GM23338 (cell line): ENCODE results near the gene KIAA1671. TPM values are rescaled to one million over a fixed set of nuclear protein-coding genes. Genes with fewer than 3 reads are reported as not detected.

ENCODE experiments used
- ATAC-seq: fragments of 200-7000 bp; cut with Tn5 transposase; 3 replicates; pipeline ENCODE4 v1.9.1; 2020
- DNase-seq: peaks from one replicate; pipeline ENCODE4 v3.0.0-alpha.2; 2015; ENCODE audit warnings: low spot score
- H2AFZ ChIP-seq: fragments of 200-600 bp; sonication (generic); 2 replicates; pipeline ENCODE4 v1.8.0; 2016; ENCODE audit warnings: antibody characterized with exemption, mild to moderate bottlenecking, moderate library complexity
- H3F3A ChIP-seq: fragments of 200-600 bp; sonication (generic); replicated peaks from 2 replicates; pipeline ENCODE4 v1.8.0; 2017; ENCODE audit warnings: antibody characterized with exemption, mixed run types, low read depth
- H3K27ac ChIP-seq: fragments of 200-600 bp; sonication (generic); 2 replicates; pipeline ENCODE4 v1.6.1; 2016; ENCODE audit warnings: low read depth
- H3K27me3 ChIP-seq: fragments of 200-600 bp; sonication (generic); 2 replicates; pipeline ENCODE4 v1.8.0; 2016; ENCODE audit warnings: mild to moderate bottlenecking, mixed run types, moderate library complexity; ENCODE audit not compliant: insufficient read depth
- H3K36me3 ChIP-seq: fragments of 200-600 bp; sonication (generic); 2 replicates; pipeline ENCODE4 v1.8.0; 2016; ENCODE audit warnings: mild to moderate bottlenecking; ENCODE audit not compliant: insufficient read depth
- H3K4me1 ChIP-seq: fragments of 200-600 bp; sonication (generic); 2 replicates; pipeline ENCODE4 v1.8.0; 2016; ENCODE audit warnings: mild to moderate bottlenecking, moderate library complexity; ENCODE audit not compliant: insufficient read depth
- H3K4me2 ChIP-seq: fragments of 200-600 bp; sonication (generic); 2 replicates; pipeline ENCODE4 v1.7.1; 2017; ENCODE audit warnings: mixed run types
- H3K4me3 ChIP-seq: fragments of 200-600 bp; sonication (generic); 2 replicates; pipeline ENCODE4 v1.6.1; 2016; ENCODE audit warnings: mixed run types
- H3K79me2 ChIP-seq: fragments of 200-600 bp; sonication (generic); replicated peaks from 2 replicates; pipeline ENCODE4 v1.8.0; 2017; ENCODE audit warnings: mild to moderate bottlenecking; ENCODE audit not compliant: insufficient read depth
- H3K9me2 ChIP-seq: fragments of 200-600 bp; sonication (generic); 2 replicates; pipeline ENCODE4 v1.8.0; 2017; ENCODE audit not compliant: insufficient read depth
- H4K20me1 ChIP-seq: fragments of 200-600 bp; sonication (generic); replicated peaks from 2 replicates; pipeline ENCODE4 v1.8.0; 2017; ENCODE audit warnings: mild to moderate bottlenecking; ENCODE audit not compliant: insufficient read depth
- H3K27ac Mint-ChIP-seq: 2 replicates; pipeline ENCODE4 v1.8.0; 2020; ENCODE audit warnings: inconsistent platforms, mild to moderate bottlenecking, moderate library complexity, mixed read lengths
- H3K27me3 Mint-ChIP-seq: 3 replicates; pipeline ENCODE4 v1.8.0; 2022; ENCODE audit warnings: low read depth, mild to moderate bottlenecking, moderate library complexity, mixed read lengths, inconsistent platforms; ENCODE audit not compliant: insufficient read depth, poor library complexity
- H3K36me3 Mint-ChIP-seq: 3 replicates; pipeline ENCODE4 v1.8.0; 2021; ENCODE audit warnings: low read depth, mild to moderate bottlenecking, inconsistent platforms, moderate library complexity, mixed read lengths
- H3K4me1 Mint-ChIP-seq: 3 replicates; pipeline ENCODE4 v1.8.0; 2020; ENCODE audit warnings: mild to moderate bottlenecking, inconsistent platforms, mixed read lengths
- H3K4me3 Mint-ChIP-seq: 3 replicates; pipeline ENCODE4 v1.8.0; 2021; ENCODE audit warnings: moderate library complexity, mild to moderate bottlenecking, inconsistent platforms, mixed read lengths
- H3K9me3 Mint-ChIP-seq: 3 replicates; pipeline ENCODE4 v1.8.0; 2020; ENCODE audit warnings: moderate library complexity, mild to moderate bottlenecking, inconsistent platforms, mixed read lengths
- CREB1 ChIP-seq: fragments of 250-450 bp; sonication (Bioruptor Pico); IDR thresholded peaks from 2 replicates; pipeline ENCODE4 v1.5.0; 2020; ENCODE audit warnings: low read depth, mild to moderate bottlenecking, moderate library complexity
- CTCF ChIP-seq, 2 experiments: fragments of 200-600 bp in 1 of 2; sonication (generic) in 1 of 2; conservative IDR thresholded peaks; 2 replicates each; pipeline versions ENCODE4 v1.5.1 to v1.6.1; 2016 to 2017; ENCODE audit warnings: antibody characterized with exemption in 2 of 2, low read depth in 2 of 2, mild to moderate bottlenecking in 2 of 2, moderate library complexity in 1 of 2
- EZH2 ChIP-seq: fragments of 200-600 bp; sonication (generic); IDR thresholded peaks from one replicate; pipeline ENCODE4 v1.8.0; 2017; ENCODE audit warnings: antibody characterized with exemption, mild to moderate bottlenecking, low read depth; ENCODE audit not compliant: unreplicated experiment
- EZH2phosphoT487 ChIP-seq: fragments of 200-600 bp; sonication (generic); IDR thresholded peaks from one replicate; pipeline ENCODE4 v1.8.1; 2018; ENCODE audit warnings: antibody characterized with exemption; ENCODE audit not compliant: unreplicated experiment
- JUNB ChIP-seq: IDR thresholded peaks from one replicate; pipeline ENCODE4 v1.6.1; 2016; ENCODE audit warnings: antibody characterized with exemption; ENCODE audit not compliant: unreplicated experiment
- POLR2AphosphoS5 ChIP-seq: IDR thresholded peaks from 2 replicates; pipeline ENCODE4 v1.6.1; 2016; ENCODE audit warnings: antibody characterized with exemption, low read depth
- REST ChIP-seq: IDR thresholded peaks from one replicate; pipeline ENCODE4 v1.6.1; 2018; ENCODE audit warnings: antibody characterized with exemption; ENCODE audit not compliant: unreplicated experiment
- STAT1 ChIP-seq: IDR thresholded peaks from one replicate; pipeline ENCODE4 v1.6.1; 2016; ENCODE audit warnings: antibody characterized with exemption; ENCODE audit not compliant: unreplicated experiment
- ZNF114 ChIP-seq: fragments of 250-450 bp; sonication (Bioruptor Pico); IDR thresholded peaks from 2 replicates; pipeline ENCODE4 v1.5.0; 2020; ENCODE audit warnings: mild to moderate bottlenecking, moderate library complexity
- ZNF331 ChIP-seq: fragments of 250-450 bp; sonication (Bioruptor Pico); IDR thresholded peaks from 2 replicates; pipeline ENCODE4 v1.5.0; 2020; ENCODE audit warnings: low read depth, mild to moderate bottlenecking, moderate library complexity
- polyA plus RNA-seq: library from polyadenylated mRNA; unstranded; fragments of >200 nt; fragmentation: Nextera tagmentation; extraction: Ambion mirVana; gene quantifications from 2 replicates; pipeline ENCODE4 v1.2.1, GENCODE V29; 2016
- total RNA-seq: library from RNA; depleted of rRNA; stranded (reverse); fragments of >200 nt; shearing (Covaris generic); gene quantifications from 2 replicates; pipeline ENCODE4 v1.2.3, GENCODE V29; 2014

Gene KIAA1671
- total and polyA plus RNA-seq, 2 experiments from 2014 or later: 6.1 to 27.2 TPM

GRCh38 chr22:25035715-25036114 is 83.2 kb downstream of the KIAA1671 start:
- Mint-ChIP-seq H3K36me3 (peaks cover 26% of the 10 kb centered on the region), H3K4me1 (no peaks in the 10 kb centered on the region), H3K27ac (no peak overlapping the region), H3K4me3 (no peak overlapping the region), H3K9me3 (no peaks in the 10 kb centered on the region), H3K27me3 (peaks cover 2% of the 10 kb centered on the region)
- TF ChIP-seq STAT1 (no peak), CTCF (conservative IDR thresholded peaks at IDR 0.05; ENCODE audit: low read depth in 2 of 2) (no peak), ZNF114 (CRISPR knock-in tag) (no peak), CREB1 (no peak), EZH2phosphoT487 (no peak), REST (no peak), JUNB (no peak), EZH2 (no peak)
- H3K79me2 ChIP-seq: no peaks in the 10 kb centered on the region
- no peaks in the 10 kb centered on the region; the same call in 1 of the 2 replicates for H3K36me3 ChIP-seq
- ATAC-seq: no peak
- no peaks in the 10 kb centered on the region for H3K9me2 ChIP-seq
- H4K20me1 ChIP-seq: no peaks in the 10 kb centered on the region; the same call in 1 of the 2 replicates
- no peak overlapping the region for H3K27ac ChIP-seq
- no peak overlapping the region for H3K4me2 ChIP-seq
- H3K27me3 ChIP-seq: no peaks in the 10 kb centered on the region
- H3F3A ChIP-seq: no peaks in the 10 kb centered on the region
- no peak for DNase-seq
- H3K4me1 ChIP-seq: no peaks in the 10 kb centered on the region
- H2AFZ ChIP-seq: no peak overlapping the region
- no peak overlapping the region for H3K4me3 ChIP-seq

GRCh38 chr22:25038239-25038638 is 85.7 kb downstream of the KIAA1671 start:
- no peaks in the 10 kb centered on the region for H3K9me2 ChIP-seq
- DNase-seq (no peak), ATAC-seq (no peak)
- H3K36me3 ChIP-seq: no peaks in the 10 kb centered on the region; the same call in 1 of the 2 replicates
- H3F3A ChIP-seq: no peaks in the 10 kb centered on the region
- H3K27me3 Mint-ChIP-seq: peaks cover 1% of the 10 kb centered on the region
- H3K36me3 Mint-ChIP-seq: peaks cover 27% of the 10 kb centered on the region
- H3K27ac ChIP-seq: no peak overlapping the region
- H3K4me1 ChIP-seq: no peaks in the 10 kb centered on the region
- no peaks in the 10 kb centered on the region for H3K27me3 ChIP-seq
- no peak overlapping the region for H2AFZ ChIP-seq
- no peak overlapping the region for H3K4me2 ChIP-seq
- no peaks in the 10 kb centered on the region for H3K79me2 ChIP-seq
- H3K4me3 Mint-ChIP-seq: no peak overlapping the region
- H3K4me3 ChIP-seq: no peak overlapping the region
- no peaks in the 10 kb centered on the region for H3K4me1 Mint-ChIP-seq
- H3K27ac Mint-ChIP-seq: no peak overlapping the region
- H3K9me3 Mint-ChIP-seq: no peaks in the 10 kb centered on the region
- H4K20me1 ChIP-seq: no peaks in the 10 kb centered on the region; the same call in 1 of the 2 replicates
- TF ChIP-seq CTCF (conservative IDR thresholded peaks at IDR 0.05; ENCODE audit: low read depth in 2 of 2) (no peak), REST (no peak), POLR2AphosphoS5 (no peak), ZNF331 (CRISPR knock-in tag) (no peak), STAT1 (no peak)
